WTC11 (cell line): ENCODE measurements around the gene ARHGEF37.

Experiments
- CBFB ChIP-seq: sonication (generic); formaldehyde crosslinking; IDR thresholded peaks from 2 replicates; pipeline ENCODE4 v1.8.1; 2022; ENCODE audit warnings: mild to moderate bottlenecking, low read depth, missing genetic modification reagents
- ZNF396 ChIP-seq: fragments of 250-450 bp; sonication (Bioruptor Pico); IDR thresholded peaks from 2 replicates; pipeline ENCODE4 v1.8.0; 2021; ENCODE audit warnings: mild to moderate bottlenecking, moderate library complexity, borderline replicate concordance
- TF ChIP-seq, protein P1 (sequence below): sonication (generic); formaldehyde crosslinking; conservative IDR thresholded peaks from 2 replicates; pipeline ENCODE4 v1.8.1; 2022; ENCODE audit warnings: mild to moderate bottlenecking, missing genetic modification reagents
- TF ChIP-seq, protein P2 (sequence below): fragments of 200-600 bp; IDR thresholded peaks from 2 replicates; pipeline ENCODE4 v1.8.0; 2022; ENCODE audit warnings: antibody characterized with exemption
- TF ChIP-seq, protein P3 (sequence below): sonication (generic); formaldehyde crosslinking; IDR thresholded peaks from 2 replicates; pipeline ENCODE4 v1.8.1; 2023; ENCODE audit warnings: mild to moderate bottlenecking, missing genetic modification reagents, moderate library complexity
- TF ChIP-seq, protein P4 (sequence below): sonication (generic); formaldehyde crosslinking; IDR thresholded peaks from 2 replicates; pipeline ENCODE4 v1.8.1; 2022; ENCODE audit warnings: low read depth, missing genetic modification reagents, borderline replicate concordance

DNA sequence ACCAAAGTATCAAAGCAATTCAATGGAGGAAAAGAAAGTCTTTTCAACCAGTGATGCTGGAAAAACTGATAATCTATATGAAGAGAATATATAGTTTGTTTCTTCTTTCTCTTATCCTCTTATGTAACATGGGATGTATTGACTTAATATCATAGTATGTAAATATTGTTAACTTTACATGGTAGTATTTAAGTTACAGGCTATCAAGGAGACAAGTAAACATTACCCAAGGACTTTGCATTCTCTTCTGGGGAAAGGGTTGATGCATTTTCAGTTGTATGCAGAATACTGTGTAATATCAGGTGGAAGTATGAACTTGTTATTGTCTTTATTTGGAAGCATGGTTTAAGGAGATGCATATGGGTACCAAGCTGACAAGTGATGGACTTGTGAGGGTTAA lies 9.1 kb upstream of the ARHGEF37 start:
- TF ChIP-seq, protein P1, sequence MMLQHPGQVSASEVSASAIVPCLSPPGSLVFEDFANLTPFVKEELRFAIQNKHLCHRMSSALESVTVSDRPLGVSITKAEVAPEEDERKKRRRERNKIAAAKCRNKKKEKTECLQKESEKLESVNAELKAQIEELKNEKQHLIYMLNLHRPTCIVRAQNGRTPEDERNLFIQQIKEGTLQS (CRISPR knock-in tag): no peak
- TF ChIP-seq, protein P2, sequence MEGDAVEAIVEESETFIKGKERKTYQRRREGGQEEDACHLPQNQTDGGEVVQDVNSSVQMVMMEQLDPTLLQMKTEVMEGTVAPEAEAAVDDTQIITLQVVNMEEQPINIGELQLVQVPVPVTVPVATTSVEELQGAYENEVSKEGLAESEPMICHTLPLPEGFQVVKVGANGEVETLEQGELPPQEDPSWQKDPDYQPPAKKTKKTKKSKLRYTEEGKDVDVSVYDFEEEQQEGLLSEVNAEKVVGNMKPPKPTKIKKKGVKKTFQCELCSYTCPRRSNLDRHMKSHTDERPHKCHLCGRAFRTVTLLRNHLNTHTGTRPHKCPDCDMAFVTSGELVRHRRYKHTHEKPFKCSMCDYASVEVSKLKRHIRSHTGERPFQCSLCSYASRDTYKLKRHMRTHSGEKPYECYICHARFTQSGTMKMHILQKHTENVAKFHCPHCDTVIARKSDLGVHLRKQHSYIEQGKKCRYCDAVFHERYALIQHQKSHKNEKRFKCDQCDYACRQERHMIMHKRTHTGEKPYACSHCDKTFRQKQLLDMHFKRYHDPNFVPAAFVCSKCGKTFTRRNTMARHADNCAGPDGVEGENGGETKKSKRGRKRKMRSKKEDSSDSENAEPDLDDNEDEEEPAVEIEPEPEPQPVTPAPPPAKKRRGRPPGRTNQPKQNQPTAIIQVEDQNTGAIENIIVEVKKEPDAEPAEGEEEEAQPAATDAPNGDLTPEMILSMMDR: no peak
- TF ChIP-seq, protein P3, sequence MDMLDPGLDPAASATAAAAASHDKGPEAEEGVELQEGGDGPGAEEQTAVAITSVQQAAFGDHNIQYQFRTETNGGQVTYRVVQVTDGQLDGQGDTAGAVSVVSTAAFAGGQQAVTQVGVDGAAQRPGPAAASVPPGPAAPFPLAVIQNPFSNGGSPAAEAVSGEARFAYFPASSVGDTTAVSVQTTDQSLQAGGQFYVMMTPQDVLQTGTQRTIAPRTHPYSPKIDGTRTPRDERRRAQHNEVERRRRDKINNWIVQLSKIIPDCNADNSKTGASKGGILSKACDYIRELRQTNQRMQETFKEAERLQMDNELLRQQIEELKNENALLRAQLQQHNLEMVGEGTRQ: no peak
- TF ChIP-seq CBFB (CRISPR knock-in tag): no peak
- no peak for TF ChIP-seq ZNF396 (CRISPR knock-in tag)
- TF ChIP-seq, protein P4, sequence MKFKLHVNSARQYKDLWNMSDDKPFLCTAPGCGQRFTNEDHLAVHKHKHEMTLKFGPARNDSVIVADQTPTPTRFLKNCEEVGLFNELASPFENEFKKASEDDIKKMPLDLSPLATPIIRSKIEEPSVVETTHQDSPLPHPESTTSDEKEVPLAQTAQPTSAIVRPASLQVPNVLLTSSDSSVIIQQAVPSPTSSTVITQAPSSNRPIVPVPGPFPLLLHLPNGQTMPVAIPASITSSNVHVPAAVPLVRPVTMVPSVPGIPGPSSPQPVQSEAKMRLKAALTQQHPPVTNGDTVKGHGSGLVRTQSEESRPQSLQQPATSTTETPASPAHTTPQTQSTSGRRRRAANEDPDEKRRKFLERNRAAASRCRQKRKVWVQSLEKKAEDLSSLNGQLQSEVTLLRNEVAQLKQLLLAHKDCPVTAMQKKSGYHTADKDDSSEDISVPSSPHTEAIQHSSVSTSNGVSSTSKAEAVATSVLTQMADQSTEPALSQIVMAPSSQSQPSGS (CRISPR knock-in tag): no peak
